Neural progenitor cell (in vitro differentiated cells): Measurements from ENCODE around the gene GLIS2.

Source experiments
- EZH2 ChIP-seq: fragments of 200-600 bp; sonication (generic); IDR thresholded peaks from 2 replicates; pipeline ENCODE4 v1.6.1; 2017; ENCODE audit warnings: antibody characterized with exemption, mild to moderate bottlenecking, moderate library complexity
- EZH2phosphoT487 ChIP-seq: fragments of 200-600 bp; sonication (generic); IDR thresholded peaks from 2 replicates; pipeline ENCODE4 v1.6.1; 2017; ENCODE audit warnings: antibody characterized with exemption
- TF ChIP-seq, protein P1 (sequence below): fragments of 200-600 bp; sonication (generic); IDR thresholded peaks from 2 replicates; pipeline ENCODE4 v1.5.1; 2017; ENCODE audit warnings: antibody characterized with exemption, mild to moderate bottlenecking

DNA sequence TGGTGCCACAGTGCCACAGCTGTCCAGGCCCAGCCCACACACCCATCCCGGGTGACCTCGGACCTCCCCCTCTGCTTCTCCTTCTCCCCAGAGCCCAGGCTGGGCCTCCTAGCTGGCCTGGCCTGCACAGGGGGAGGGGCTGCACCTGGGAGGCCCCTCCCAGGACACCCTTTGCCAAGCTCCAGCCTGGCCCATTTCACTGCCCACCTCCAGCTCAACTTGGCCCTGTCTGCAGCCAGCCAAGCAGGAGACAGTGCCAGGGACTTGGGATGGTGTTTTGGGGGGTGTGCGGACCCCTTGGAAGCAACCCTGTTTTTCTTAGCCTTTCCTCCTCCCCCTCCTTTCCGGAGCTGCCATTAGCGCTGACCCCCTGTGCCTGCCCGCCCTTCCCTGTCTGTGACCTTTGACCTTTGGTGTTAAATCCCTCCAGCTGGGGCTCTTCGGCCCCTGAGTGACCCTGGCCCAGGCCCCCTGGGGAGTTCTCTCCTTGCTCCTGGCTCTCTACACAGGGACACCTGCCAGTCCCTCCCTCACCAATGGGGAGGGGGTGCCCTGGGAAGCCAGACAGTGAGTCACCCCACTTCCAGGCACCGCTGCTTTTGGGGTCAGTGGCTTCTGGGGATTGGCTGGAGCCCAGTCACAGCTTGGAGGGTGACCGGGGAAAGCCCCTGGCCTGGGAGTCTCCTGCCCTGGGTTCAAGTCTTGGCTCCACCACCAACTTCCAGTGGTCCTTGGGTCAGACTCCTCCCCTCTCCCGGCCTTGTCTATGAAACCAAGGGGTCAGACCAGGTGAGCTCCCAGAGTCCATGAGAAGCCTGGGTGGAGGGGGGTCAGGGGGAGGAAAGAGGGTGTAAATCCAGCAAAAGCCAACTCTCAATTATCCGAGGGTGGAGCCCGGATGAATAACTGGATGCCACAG, 1.9 kb downstream of the GLIS2 start:
- TF ChIP-seq, protein P1, sequence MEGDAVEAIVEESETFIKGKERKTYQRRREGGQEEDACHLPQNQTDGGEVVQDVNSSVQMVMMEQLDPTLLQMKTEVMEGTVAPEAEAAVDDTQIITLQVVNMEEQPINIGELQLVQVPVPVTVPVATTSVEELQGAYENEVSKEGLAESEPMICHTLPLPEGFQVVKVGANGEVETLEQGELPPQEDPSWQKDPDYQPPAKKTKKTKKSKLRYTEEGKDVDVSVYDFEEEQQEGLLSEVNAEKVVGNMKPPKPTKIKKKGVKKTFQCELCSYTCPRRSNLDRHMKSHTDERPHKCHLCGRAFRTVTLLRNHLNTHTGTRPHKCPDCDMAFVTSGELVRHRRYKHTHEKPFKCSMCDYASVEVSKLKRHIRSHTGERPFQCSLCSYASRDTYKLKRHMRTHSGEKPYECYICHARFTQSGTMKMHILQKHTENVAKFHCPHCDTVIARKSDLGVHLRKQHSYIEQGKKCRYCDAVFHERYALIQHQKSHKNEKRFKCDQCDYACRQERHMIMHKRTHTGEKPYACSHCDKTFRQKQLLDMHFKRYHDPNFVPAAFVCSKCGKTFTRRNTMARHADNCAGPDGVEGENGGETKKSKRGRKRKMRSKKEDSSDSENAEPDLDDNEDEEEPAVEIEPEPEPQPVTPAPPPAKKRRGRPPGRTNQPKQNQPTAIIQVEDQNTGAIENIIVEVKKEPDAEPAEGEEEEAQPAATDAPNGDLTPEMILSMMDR = no peak
- TF ChIP-seq EZH2phosphoT487 (no peak), EZH2 (no peak)
